ENCODE measurements around the gene SIM1.
"Not testable (repeated sequence)": the region's sequence is repeated elsewhere in the genome, so short reads cannot be mapped to it uniquely, and the experiment has no call there.

SIM1 gene

DNA sequence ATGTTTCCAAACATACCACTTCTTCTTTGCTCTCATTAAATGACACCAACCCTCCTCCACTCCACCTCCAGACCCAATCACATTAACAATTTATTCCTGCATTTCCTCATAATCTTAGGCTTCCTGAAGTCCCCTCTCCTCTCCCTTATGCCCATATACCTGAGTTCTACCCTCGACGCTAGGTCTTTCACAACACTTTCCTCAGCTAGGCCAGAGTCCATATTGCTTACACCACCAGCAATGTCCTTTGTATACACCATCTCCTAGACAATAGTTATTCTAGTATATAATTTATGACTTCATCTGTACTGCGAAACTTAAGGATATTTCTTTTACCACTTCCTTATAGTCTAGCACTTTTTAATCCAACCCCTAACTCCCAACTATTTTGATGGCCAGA is 47.7 kb downstream of the SIM1 start:
- DNase-seq, result no peak

DNA sequence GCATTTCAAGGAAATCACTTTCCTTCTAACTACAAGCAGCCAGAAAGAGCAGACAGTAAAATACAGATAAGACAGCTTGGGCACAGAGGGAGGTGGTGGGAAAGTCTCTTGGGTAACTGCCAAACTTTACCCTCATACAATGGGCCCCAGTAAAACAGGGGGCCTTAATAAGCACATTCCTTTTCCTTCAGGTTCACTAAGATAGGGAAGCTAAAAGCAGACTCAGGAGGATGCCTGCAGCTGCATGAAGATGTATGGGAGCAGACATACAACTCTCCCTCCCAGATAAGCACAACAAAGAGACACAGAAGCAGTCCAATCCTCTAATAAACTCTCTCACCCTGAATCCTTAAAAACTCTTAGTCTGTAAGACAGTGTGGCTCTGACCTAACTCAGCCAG is 49.0 kb downstream of the SIM1 start:
- no peak for DNase-seq

DNA sequence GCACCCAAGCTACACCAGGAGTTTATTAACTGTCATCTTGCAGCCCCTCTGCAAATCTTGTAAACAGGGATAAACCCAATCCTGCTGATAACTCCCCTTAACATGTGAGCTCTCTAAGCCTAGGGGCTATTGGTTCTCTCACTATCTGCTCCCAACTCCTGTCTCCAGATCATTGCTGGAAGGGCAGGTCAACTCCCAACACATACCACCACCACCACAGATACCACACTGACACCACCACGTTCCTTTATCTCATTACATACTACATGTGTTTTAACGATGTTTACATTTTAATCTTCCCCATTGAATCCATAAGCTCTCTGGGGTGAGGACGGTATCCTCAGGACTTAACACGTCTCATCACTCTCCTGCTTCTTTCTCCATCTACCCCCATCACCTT is 51.8 kb downstream of the SIM1 start:
- no peak for DNase-seq

DNA sequence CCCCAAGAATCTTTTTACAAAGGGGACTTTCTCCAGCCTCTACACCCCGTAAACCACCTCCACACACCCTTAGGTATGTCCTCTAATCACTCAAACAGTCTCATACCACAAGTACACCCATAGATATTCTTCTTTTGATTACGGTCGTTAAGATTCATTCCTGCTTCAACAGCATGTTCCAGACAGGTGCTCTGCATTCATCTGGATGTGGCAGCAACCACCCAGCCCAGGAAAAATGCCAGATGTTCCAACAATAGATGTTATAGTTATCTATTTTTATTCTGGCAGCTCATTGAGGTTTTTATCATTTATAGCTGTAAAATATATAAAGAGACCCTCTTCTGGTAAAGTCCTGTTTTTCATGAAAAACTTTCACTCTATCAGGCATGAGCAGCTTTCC is 60.7 kb downstream of the SIM1 start:
- DNase-seq, result no peak

DNA sequence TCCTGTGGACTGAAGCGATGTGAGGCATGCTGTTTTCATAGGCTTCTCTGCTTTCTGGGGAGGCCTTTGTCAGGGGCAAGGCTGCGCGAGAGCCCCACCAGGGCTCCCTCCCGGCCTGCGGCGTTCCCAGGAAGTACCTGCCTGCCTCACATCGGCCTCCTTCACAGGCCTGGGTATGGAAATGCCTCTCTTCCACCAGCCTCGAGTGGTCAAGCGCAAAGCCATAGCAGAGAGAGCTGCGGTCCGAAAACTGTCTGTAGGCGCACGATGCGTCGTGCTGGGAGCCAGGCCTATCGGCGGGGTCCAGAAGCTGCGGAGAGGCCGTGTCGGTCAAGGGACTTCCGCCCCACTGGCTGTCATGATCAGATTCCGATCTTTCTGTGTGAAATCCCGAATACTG is 71.2 kb downstream of the SIM1 start:
- no peak for DNase-seq

DNA sequence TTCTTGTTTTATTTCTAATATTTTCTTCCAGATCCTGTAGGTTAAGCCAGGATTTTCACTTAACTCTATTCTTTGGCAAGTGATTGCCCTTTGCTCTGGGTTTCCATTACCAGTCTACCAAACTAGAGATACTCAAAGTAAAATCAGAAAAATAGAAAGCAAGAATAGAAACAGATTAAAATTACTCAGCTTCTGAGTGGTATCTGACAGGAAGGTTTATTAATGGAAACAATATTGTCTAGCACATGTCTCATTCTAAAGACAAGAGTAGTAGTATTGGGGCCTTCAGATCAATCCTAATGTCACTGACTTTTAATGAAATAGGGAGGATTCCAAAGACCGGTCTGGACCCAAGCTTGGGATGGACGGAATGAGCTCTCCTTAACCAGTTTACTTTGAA is 72.3 kb downstream of the SIM1 start:
- no peak for DNase-seq

DNA sequence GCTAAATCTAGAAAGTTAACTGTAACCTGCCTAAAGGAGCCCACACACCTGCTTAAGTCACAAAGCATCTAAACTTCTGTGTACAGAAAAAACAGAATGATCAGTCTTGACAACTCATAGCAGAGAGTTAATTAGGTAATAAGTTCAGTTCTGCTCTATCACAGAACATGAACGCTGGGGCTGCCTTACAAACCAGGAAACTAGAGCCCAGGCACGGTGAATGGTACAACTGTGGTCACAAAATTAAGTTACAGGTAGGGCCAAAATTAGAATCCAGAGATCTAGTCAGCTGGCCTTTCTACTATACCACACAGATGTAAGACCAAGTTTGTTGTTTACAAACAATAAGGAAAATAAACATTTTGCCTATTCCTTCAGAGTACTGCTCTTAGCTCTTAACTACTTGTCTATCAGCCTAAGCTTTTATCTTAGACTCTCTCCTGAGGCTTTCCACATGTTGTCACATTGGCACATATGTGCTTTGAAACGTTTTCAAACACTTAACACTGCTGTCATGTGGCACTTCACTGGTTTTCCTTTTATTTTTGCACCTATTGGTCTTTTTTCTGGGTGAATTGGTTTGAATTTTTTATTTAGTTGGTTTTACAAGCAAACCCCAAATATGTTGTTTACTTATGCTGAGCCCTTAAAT is 75.7 kb downstream of the SIM1 start:
- no peak for DNase-seq

DNA sequence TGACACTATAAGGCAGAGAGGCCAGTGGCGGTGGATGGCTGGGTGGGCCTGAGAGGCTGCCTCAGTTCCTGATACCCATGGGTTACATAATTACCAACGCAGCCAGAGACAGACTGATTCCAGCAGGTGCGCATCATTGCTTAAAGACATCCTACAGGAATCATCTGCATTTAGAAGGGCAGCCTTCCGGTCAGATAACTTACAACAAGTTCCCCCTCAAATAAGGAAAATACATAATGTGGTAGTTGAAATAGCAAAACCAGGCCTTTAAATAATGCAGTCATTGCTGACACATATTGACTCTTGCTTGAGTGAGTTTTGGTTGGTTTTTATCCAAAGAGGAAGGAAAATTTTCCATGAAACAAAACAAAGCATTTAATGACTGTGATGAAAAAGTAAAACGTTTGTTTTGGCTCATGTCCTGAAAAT is 81.9 kb downstream of the SIM1 start:
- no peak for DNase-seq

DNA sequence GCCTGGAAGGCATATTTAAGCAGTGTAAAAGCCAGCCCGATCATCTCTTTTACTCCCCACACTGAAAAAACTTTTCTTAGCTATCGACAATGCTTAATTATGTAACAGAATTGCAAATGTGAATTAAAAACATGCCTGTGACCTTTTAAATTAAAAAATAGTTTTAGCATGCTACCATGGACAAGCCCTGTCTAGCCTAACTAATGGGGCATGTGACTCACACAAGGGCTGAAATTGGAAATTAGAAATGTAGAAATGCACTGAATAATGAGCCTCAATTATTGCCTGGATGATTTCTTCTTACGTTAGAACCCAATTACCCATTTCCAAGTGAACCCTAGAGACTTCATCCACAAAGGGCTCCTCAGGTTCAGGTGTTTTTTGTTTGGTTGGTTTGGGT is 82.7 kb downstream of the SIM1 start:
- no peak for DNase-seq

DNA sequence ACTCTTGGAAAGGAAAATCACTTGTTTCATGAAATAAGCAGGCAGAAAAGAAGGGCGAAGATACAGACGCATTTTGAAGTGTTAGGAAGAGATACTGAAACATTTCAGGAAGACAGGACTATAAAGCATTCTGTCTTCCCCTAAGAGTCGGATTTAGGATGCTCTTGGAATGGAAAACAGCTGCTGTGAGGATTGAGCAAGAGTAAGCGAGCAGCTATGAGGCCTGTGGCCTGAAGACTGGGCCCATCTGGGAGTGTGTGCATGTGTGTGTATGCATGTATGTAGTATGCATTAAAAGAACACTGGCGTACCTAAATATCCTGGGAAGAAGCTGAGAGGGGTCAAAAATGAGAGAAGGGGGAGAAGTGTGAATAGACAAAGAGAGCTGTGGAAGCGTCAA is 83.6 kb downstream of the SIM1 start:
- DNase-seq, result no peak

DNA sequence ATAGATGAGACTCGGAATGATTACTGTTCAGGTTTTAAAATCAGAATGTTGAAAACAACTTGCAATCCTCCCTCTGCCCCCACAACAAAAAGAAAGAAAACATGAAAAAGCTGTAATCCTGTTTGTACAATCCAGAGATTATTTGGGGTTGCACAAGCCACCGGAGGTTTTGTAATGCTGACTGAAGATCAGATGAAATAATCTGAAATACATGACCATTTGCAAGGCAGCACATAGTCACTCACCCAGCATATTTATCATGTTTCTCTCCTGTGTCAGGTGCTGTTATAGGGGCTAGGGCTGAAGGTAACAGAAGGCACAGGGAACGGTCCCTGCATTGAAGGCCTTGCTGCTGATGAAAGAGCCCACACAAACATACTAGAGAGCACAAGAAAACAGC is 85.3 kb downstream of the SIM1 start:
- no peak for DNase-seq

DNA sequence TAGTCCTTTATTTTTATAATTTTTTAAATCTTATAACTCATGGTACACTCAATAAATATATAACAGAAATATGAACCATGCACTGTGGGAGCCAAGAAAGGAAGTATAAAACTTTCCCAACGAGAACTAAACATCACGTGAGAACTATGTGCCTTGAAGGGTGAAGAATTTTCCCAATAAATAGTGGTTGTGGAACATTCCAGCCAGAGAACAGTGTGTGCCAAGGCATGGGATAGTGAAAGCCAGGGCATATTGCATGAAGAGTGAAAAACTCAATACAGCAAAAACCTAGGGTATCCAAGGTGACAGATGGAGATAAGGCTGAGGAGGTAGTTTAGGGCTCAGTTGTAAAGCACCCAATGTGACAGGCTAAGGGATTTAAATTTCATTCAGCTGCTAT is 86.1 kb downstream of the SIM1 start:
- DNase-seq, result no peak

DNA sequence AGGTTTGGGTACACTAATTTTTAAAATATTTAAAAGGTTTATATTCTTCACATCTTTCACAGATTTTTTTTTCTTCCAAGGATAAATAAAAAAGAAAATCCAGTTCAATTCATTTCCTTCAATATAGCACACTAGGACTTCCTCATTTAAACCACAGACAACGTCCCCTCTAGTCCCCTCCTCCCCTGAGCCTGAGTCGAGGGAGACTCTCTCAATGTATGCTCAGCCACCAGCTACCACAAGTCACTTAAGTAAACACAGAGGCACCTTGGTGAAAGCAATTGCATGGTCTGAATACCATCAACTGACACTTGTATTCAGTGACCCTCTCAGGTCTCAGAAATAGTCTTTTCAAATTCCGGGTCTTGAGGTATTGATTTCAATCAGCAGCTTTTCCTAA is 88.6 kb downstream of the SIM1 start:
- DNase-seq, result no peak

DNA sequence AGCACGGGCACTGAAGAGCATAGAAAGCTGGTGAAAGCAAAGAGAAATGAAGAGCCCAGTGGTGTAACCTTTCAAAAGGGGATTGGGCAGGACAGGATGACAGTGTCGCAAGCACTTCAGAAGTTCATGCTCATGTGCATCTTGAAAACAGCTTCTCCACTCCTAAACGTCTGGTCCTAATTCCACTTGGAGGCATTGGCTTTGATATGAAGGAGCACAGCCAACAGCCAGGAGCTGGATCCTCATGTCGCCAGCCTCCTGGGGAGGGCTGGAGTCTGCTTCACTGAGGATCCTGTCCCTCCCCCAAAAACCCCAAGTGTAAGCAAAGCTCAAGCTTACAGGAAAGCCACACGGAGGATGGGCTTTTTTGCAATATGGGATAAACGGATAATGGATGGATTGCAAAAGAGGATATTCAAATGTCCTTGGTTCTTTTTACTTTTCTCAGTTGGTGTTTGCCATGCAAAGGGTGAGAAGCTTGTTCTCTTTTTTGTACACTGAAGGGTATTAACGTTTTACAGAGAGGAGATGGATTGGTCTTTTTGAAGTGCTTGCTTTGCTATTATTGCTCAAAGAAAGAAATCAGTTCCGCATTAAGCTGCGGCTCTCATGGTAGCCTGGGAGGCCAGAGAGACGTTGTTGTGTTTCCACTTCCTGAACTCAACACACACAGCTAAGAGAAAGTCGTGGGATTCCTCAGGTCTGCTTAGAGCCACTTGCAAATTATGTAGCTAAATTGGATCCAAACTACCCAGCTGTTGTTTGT is 92.2 kb downstream of the SIM1 start:
- DNase-seq, result no peak

DNA sequence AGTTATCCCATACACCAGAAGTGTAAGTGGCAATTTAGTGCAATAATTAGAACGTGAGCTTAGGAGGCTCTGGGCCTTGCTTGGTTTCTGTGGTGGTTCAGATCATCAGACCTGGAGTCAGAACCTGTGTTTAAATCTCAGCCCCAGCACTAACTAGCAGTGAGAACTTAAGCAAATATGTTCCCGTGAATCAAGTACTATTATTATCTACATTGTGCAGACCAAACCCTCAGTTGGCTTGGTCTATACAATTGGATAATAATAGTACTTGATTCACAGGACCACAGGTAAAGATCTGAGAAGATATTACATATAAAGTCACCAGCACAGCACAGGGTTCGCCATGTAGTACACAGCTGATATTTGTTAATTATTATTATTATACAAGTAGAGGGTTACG is 93.1 kb downstream of the SIM1 start:
- no peak for DNase-seq

DNA sequence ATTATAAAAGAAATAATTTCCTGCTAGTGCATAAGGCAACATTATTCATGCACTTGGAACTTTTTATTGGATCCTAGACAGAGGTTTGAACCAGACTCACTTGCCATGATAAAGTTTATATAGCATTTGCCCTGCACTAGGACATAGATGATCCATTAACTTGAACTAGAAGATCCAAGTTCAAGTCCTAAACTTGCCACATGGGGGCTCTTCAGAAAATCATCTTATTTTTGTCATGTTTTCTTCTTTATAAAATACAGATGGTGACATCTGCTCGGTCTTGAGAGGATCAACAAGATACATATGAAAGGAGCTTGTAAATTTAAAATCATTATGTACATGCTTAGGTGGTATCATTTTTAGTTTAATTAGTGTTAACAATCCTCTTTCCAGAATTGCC is 94.5 kb downstream of the SIM1 start:
- no peak for DNase-seq

DNA sequence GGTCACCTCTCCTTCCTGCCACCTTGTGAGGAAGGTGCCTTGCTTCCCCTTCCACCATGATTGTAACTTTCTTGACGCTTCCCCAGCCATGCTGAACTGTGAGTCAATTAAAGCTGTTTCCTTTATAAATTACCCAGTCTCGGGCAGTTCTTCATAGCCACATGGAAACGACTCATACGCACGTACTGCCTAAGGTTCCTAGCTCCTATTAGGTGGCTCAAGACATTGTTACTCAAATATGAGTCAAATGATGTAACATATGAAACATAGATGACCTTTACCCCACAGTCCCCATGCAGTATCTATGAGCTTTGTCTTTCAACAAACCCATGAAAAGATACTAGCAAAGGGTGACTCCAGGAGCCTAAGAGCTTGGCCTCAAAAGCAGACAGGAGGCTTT is 98.3 kb downstream of the SIM1 start:
- no peak for DNase-seq

DNA sequence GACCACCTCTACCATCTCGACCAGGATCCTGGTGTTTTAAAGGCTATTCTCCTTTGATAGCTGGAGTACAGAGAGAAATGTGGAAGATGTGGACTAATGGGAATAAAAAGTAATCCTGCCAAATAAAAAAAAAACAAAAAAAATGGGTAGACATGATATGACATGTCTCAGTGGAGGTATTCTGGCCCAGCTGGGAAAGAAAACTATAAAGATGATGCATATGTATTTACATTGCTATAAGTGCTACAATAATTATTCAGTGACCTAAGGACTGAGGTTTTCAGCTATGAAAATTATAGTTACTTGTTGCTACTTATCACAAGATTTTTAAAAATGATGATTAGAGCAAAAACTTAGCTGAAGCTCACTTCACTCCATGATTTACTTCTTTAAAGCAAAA is 101.1 kb downstream of the SIM1 start:
- no peak for DNase-seq

DNA sequence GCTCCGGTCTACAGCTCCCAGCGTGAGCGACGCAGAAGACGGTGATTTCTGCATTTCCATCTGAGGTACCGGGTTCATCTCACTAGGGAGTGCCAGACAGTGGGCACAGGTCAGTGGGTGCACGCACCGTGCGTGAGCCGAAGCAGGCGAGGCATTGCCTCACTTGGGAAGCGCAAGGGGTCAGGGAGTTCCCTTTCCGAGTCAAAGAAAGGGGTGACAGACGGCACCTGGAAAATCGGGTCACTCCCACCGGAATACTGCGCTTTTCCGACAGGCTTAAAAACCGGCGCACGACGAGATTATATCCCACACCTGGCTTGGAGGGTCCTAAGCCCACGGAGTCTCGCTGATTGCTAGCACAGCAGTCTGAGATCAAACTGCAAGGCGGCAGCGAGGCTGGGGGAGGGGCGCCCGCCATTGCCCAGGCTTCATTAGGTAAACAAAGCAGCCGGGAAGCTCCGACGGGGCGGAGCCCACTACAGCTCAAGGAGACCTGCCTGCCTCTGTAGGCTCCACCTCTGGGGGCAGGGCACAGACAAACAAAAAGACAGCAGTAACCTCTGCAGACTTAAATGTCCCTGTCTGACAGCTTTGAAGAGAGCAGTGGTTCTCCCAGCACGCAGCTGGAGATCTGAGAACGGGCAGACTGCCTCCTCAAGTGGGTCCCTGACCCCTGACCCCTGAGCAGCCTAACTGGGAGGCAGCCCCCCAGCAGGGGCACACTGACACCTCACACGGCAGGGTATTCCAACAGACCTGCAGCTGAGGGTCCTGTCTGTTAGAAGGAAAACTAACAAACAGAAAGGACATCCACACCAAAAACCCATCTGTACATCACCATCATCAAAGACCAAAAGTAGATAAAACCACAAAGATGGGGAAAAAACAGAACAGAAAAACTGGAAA is 109.7 kb downstream of the SIM1 start:
- not testable (repeated sequence) for DNase-seq

DNA sequence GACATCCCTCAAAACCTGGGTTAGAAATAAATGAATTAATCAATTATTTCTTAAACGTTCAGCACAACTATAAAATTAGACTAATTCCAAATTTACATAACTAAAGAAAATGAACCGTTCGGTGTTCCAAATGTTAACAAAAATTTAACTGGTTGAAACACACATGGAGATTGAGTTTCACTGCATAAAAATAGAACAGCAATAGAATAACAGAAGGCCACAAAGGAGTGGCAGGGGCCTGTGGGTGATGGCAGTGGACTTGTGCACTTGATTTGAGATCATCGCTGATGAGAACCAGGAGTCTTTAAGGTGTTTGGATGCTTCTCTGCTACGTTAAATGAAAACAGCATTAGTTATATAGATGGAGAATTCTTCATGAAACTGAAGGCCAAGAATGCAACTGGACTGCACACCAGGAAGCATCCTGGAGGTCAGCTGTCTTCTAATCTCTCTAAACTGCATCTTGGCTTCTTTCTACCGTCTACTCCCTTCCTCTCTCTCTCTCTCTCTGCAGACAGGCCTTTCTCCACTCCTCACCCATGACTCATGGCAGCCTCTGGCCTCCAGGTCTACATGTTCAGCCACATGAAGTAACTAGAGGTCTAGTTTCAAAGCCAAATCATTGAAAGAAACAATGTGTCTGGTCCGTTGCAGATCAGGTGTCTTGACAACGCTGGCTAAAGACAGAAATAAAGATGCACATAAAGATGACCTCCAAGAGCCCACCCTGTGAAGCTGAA is 111.3 kb downstream of the SIM1 start:
- DNase-seq, result no peak

DNA sequence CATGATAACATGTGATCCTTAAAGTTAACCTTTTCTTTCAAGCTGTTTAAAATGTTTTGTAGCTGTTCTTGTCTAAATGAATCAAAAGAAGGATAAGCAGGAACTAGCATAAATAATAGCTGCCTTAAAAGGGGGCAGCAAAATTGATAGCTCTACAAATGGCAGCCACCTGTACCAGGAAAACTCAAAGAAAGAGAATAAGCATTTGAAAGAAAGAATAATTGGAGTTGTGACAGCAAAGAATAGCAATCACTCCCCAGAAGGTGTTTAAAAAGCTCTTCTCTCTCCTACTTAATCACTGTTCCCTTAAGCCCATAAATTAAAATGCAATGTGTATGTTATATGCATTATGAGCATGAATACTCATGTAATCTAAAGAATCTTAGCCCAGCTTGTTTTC is 114.6 kb downstream of the SIM1 start:
- DNase-seq, result no peak

DNA sequence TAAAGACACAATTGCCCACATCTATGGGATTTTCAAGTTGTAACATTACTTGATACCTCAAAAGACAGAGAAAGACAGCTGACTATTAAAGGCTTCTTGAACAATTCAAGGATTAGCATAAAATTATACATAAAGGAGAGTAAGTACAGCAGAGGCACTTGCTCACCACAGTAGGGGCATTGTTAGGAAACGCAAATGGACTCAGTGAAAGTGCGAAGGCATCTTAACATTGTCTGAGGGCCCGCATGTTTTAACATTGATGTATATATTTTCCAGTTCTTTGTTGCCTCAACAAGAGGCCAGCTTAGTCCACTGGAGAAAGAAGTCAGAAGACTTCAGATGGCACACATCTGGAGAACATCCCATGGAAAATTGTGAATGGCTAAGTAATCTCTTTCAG is 115.4 kb downstream of the SIM1 start:
- DNase-seq, result no peak

DNA sequence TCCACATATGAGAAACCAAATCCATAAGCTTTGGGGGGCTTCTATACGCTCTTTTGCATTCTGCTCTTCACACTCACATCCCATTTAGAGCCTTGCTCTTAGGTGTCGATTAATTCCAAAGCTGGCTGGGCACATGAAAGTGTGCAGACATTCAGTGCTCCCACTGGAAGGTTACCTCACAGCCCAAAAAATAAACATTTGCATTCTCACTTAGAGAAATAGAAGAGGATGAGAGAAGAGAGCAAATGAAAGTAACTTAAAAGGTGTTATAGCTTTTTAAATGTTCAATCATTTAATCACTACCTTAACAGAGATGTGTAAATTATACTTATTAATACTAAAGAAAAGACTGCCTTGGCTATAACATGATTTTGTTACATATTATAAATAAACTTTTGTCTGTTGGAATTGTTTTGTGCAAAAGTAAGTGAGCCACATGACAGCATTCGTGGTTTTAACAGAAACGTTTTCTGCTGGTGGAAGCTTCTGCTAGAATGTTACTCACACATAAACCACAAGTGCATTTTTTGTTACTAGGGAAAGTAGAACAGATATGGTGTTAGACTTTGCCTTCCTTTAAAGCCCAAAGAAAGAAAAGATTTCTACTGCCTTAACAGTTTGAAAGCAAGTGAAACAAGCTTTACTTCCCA is 116.7 kb downstream of the SIM1 start:
- no peak for DNase-seq

All from cerebellar nuclear complex (tissue), 1 donor.